Neural progenitor cell (in vitro differentiated cells): ENCODE results near the gene FAF1.

ENCODE experiments used
- EZH2 ChIP-seq: fragments of 200-600 bp; sonication (generic); IDR thresholded peaks from 2 replicates; pipeline ENCODE4 v1.6.1; 2017; ENCODE audit warnings: antibody characterized with exemption, mild to moderate bottlenecking, moderate library complexity
- TF ChIP-seq, protein P1 (sequence below): fragments of 200-600 bp; sonication (generic); IDR thresholded peaks from 2 replicates; pipeline ENCODE4 v1.5.1; 2017; ENCODE audit warnings: antibody characterized with exemption, mild to moderate bottlenecking

DNA sequence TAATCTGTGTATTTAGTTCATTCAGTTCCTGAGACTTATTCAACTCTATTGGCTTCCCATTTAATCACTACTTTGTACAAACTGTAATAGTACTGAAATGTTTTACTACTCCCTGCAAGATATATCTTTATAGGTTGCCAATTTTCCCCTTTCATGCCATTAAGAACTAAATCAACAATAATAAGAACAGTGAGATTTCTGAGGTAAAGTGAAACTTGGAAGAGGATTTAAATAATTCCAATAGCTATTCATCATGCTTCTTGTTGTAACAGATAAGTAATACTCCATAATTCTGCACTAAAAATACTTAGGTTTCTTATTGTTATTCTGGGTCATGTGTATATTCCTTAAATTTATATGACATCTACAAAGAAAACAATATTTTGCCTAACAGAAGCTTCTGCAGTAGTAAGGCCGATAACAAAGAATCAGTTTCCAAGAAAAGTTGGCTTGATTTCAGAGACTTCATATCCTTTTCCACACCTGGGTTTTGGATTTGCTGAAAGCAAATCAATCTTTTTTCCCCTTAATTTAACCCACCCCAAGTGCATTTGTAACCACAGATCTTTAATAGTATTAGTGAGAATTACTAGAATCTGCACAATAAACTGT lies 258.3 kb downstream of the FAF1 start:
- TF ChIP-seq, protein P1, sequence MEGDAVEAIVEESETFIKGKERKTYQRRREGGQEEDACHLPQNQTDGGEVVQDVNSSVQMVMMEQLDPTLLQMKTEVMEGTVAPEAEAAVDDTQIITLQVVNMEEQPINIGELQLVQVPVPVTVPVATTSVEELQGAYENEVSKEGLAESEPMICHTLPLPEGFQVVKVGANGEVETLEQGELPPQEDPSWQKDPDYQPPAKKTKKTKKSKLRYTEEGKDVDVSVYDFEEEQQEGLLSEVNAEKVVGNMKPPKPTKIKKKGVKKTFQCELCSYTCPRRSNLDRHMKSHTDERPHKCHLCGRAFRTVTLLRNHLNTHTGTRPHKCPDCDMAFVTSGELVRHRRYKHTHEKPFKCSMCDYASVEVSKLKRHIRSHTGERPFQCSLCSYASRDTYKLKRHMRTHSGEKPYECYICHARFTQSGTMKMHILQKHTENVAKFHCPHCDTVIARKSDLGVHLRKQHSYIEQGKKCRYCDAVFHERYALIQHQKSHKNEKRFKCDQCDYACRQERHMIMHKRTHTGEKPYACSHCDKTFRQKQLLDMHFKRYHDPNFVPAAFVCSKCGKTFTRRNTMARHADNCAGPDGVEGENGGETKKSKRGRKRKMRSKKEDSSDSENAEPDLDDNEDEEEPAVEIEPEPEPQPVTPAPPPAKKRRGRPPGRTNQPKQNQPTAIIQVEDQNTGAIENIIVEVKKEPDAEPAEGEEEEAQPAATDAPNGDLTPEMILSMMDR = no peak
- no peak for TF ChIP-seq EZH2
